GM19328 (cell line): ENCODE measurements around the gene KCNG1.
"Not testable (repeated sequence)": the region's sequence is repeated elsewhere in the genome, so short reads cannot be mapped to it uniquely, and the experiment has no call there.

Experiments used
- ATAC-seq: cut with Tn5 transposase; IDR thresholded peaks from one replicate; pipeline ENCODE4 v1.9.1; 2021; ENCODE audit warnings: mild to moderate bottlenecking, moderate library complexity; ENCODE audit not compliant: unreplicated experiment

KCNG1 gene, protein sequence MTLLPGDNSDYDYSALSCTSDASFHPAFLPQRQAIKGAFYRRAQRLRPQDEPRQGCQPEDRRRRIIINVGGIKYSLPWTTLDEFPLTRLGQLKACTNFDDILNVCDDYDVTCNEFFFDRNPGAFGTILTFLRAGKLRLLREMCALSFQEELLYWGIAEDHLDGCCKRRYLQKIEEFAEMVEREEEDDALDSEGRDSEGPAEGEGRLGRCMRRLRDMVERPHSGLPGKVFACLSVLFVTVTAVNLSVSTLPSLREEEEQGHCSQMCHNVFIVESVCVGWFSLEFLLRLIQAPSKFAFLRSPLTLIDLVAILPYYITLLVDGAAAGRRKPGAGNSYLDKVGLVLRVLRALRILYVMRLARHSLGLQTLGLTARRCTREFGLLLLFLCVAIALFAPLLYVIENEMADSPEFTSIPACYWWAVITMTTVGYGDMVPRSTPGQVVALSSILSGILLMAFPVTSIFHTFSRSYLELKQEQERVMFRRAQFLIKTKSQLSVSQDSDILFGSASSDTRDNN

DNA sequence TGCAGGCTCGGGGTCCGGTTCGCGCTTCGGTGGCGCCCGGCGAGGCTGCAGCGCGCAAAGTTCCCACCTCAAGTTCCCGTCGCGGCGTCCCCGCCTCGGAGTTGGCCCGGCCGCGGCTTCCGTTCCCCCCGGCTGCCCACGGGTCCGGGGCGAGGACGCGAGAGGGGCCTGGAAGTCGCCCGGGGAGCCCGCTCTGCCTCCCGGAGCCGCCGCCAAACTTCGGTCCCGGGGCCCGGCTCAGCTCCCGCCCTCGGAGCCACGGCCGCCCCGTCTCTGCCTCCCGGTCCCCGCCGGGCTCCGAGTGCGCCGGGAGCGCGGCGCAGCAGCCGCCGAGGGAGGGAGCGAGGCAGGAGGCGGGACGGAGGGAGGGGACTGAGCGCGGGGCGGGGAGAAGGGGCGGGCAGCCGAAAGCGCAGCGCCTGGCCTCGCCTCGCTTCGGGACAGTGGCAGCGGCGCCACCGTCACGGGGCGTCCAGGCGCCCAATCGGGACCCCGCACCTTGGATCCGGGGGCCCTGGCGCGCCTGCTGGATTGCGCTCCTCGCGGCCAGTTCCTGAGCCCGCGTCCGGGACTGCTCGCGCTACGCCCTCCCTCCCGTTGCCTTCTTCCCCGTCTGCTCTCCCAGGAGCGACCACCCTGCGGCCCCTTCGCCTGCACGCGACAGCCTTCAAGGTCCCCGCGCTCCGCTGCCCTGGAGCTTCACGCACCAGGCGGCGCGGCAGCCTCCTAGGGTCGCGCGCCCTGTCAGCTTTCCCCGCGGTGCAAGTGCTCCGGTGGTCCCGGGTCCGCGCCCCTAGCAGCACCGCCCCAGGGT is at the start of gene KCNG1:
KCNG1 (minus strand) TSS at position 305 of the 814 bp plus-strand sequence. CDS start 12,769 bp downstream, outside the sequence.
- no peak for ATAC-seq

DNA sequence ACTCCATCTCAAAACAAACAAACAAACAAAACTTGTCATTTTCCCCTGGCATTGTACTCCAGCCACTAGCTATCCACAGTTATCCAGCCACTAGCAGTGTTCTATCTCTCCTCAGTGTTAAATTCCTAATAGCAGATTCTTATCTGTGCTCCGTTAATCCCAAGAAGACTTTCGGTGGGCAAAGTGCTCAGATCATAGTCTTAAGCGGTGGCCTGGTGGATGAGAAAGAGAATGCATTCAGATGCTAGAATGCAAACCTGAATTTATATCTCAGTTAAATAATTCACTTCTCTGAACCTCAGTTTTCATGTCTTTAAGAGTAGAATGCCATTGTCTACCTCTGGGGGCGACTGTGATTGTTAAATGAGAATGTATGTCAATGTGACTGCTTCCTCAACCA is 47.7 kb upstream of the KCNG1 start:
- no peak for ATAC-seq

DNA sequence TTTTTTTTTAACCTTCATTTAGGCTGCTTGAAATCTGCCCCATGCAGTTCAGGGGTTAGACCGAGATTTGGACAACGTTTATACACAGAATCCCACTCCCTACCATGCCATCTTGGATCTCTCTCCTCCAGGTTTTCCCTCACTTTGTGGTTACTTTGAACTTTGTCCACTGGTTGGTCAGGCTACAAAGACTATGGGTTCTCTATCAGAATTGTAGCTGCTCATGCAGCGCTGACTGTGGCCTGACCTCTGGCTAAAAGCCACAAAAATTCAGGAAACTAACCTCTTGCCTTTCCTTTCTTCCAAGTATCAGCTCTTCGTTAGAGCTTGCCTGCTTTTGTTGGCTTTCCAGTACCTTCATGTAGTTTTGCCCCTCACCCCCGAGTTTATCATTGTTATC is 44.9 kb upstream of the KCNG1 start:
- ATAC-seq, result no peak

DNA sequence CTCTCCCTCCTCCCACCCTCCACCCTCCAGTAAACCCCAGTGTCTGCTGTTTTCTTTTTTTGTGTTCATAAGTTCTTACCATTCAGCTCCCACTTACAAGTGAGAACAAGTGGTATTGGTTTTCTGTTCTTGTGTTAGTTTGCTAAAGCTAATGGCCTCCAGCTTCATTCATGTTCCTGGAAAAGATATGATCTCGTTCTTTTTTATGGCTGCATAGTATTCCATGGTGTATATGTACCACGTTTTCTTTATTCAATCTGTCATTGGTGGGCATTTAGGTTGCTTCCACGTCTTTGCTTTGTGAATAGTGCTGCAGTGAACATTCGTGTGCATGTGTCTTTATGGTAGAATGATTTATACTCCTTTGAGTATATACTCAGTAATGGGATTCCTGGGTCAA is 42.7 kb upstream of the KCNG1 start:
- ATAC-seq, result no peak

DNA sequence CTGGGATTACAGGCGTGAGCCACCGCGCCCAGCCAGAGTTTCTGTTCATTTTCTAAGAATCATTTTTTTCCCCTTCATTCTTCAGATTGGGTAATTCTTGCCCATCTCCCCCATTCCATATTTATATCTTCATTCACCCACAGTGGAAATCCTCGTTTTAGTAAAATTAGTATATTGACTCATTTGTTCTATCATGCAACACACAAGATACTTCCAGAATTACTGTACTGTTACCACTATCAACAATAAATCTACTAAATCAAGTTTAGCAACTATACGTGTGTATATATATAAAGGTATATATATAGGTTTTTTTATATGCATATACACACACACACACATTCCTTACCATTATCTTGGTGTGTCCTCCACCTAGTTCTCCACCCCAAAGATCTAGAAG is 41.2 kb upstream of the KCNG1 start:
- no peak for ATAC-seq

DNA sequence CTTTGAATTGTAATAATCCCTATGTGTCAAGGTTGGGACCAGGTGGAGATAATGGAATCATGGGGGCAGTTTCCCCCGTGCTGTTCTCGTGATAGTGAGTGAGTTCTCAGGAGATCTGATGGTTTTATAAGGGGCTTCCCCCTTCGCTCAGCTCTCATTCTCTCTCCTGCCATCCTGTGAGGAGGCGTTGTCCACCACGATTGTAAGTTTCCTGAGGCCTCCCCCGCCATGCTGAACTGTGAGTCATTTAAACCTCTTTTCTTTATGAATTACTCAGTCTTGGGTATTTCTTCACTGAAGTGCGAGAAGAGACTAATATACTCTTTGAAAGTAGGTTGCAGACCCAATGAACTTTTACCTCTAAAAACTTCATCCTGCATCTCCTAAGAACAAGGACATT is 39.2 kb upstream of the KCNG1 start:
- ATAC-seq, result no peak

DNA sequence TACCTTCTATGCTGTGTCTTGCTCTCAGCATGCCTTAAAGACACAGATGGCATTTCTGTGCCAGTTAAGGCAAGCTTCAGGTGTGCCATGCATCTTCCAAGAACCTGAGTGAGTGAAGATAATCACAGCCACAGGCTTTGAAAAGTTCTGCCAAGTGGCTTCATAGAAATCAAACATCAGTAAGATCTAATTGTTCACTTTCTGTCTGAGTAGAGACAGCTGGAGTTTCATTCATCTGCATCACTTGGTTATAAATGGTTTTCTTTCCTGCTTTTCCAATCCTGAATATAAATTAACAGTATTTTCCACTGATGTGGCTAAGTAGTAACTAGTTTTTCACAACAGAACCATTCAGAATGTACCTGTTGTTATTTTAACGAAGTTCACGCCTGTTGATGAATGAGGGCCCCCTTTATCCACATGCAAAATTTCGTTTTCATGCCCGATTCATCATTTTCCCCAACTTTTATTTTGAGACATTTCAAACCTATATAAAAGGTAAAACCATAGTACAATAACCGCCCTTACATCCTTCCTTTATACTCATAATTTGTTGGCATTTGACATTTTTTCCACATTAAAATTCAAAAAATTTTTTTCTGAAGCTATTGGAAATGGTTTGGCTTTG is 38.6 kb upstream of the KCNG1 start:
- no peak for ATAC-seq

DNA sequence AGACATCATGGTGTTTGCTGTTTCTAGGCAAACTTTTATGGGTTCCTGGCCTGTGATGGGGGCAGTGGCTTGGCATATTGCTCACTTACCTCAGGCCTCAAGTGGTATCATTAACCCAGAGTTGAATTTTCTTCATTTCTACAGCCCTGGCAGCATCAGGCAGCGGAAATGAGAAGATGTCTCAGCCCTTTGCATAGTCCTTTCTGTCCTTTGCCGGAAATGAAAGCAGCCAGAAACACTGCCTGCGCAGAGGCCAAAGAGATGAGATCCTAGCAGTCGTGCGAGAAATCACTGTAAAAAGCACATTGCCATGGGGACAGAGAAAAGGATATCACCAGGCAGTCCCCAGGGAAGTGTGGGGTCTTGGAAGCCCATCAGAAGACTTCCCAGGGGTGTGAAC is 37.4 kb upstream of the KCNG1 start:
- no peak for ATAC-seq

DNA sequence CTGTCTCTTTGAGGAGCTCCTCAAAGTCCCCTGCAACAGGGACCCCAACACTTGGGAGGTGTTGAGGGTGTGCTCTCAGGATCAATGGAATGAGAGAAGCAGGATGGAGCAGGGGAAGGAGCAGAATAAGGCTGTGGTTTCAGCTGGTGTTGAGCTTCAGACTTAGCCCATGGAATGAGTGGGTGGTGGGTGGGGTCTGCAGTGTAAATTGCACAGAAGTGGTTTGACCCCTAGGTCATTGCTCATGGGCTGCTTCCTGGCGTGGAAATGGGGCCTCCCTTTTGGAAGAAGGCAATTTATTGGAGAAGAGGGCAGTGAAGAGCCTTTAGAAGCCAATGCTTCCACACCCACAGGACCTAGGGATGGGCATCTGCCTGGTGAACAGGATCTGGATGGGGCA is 37.0 kb upstream of the KCNG1 start:
- no peak for ATAC-seq

DNA sequence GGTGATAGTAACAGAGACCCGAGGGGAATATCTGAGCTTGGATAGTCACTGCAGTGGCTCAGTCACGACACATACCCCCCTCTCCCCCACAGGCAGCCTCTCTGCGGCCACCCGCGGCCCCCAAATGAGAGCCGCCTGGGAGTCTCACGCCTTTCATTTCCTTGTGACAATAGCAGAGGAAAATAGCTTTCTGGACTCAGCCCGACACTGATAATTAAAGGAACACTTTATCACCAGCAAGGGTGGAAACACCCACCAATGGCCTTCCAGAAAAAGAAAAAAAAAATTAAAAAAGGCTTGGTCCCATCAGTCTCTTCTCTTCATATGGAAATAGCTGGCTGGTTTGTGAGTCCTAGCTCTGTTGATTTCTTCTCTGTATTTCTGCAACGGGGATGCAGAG is 35.1 kb upstream of the KCNG1 start:
- ATAC-seq, result no peak

DNA sequence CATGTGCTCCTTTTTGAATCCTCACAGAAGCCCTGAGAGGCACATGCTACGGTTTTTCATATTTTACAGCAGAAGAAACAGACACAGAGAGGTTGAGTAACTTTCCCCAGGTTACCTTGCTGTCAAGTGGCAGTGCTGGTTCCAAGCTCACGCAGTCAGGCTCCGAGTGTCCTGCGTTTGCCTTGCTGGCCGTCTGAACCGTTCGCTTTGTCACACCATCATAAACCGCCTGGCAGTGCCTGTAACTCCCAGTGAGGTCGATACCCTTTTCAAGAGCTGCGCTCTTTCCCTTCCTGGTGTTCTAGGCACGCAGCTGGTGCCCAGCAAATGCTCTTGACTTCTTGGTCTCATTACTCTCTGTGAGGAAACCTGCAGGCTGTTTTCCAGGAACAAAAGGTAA is 31.3 kb upstream of the KCNG1 start:
- ATAC-seq, result no peak

DNA sequence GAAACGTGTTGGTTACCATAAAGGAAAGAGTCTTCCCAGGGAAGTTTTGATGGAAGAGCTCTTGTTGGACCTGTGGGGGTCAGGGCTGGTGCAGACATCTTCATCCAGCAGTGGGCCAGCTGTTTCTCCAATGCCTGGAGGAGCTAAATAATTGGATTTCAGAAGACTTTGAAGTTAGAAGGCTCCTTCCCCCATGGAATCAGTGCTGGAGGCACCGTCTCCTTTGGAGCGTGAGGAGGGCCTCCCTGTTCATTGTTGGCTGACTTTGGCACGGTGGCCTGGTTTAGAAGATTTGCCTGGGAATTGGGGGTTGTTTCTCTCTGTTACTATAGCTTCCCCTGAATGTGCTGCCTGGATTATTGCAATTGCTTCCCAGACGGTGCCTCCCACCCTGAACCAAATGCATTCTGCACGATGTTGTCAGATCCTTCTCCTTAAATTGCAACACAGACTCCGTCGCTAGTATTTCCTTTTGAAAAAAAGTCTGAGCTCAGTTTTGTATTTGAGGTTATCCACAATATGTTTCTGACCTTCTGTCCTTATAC is 27.7 kb upstream of the KCNG1 start:
- no peak for ATAC-seq

DNA sequence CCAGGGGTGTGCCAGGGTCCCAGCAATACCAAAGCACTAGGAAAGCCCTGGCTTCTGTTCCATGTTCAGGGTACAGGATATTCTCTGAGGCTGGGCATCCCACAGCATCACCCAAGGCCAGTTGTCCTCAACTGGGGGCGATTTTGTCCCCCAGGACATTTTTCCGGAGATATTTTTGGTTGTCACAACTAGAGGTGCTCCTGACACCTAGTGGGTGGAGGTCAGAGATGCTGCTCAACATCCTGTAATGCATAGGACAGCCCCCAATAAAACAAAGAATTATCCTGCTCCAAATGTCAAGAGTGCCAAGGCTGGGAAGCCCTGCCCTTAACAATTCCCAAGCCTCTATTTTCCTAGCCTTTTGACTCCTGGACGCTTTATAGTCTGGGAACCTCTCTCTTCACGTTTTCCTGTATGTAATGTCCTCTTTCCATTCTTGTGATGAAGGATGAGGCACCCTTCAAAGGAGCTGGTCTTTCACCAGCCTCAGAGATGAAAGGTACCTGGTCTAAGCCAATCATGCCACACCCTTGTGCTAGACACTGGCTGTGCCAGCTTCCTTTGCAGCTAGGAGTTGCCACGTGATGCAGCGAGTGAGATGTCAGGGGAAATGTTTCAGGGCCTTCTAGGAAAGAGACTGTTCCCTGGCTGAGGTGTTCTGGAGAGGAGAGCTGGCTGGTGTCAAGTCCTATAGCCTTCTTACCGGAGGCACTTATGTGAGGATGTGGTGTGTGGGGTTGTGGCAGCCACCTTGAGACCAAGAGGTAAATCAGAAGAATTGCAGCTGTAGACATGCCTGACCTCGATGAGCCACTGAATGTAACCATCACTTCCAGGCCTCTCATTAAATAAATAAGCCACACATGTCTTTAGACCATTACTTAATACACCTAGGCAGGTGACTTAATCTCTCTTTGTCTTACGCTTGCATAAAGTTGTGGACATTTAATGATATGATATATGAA is 23.4 kb upstream of the KCNG1 start:
- ATAC-seq, result no peak

DNA sequence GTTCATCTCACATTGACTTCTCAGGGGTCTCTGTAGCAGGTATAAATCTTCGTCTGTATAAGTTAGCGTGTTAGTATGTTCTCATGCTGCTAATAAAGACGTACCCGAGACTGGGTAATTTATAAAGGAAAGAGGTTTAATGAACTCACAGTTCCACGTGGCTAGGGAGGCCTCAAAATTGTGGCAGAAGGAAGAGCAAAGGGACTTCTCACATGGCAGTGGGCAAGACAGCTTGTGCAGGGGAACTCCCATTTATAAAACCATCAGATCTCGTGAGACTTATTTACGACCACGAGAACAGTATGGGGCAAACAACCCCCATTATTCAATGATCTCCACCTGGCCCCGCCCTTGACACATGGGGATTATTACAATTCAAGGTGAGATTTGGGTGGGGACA is 22.6 kb upstream of the KCNG1 start:
- ATAC-seq, result not testable (repeated sequence)

DNA sequence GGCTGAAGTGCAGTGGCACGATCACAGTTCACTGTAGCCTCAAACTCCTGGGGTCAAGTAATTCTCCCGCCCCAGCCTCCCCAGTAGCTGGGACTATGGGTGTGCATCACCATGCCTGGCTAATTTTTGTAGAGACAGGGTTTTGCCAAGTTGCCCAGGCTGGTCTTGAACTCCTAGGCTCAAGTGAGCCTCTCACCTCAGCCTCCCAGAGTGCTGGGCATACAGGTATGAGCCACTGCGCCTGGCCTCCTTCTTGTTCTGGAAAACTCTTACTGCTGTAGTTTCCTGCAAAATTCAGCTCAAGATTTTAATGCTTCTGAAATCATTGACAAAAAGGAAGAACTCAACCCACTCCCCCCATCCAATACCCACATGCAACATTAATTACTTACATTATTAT is 21.9 kb upstream of the KCNG1 start:
- no peak for ATAC-seq

DNA sequence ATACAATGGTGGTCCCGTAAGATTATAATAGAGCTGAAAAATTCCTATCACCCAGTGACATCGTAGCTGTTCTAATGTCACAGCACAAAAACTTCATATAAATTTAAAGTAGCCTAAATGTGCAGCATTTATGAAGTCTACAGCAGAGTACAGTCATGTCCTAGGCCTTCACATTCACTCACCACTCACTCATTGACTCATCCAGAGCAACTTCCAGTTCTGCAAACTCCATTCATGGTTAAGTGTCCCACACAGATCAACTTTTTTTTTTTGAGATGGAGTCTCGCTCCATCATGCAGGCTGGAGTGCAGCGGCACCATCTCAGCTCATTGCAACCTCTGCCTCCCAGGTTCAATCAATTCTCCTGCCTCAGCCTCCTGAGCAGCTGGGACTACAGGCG is 20.9 kb upstream of the KCNG1 start:
- ATAC-seq, result no peak

DNA sequence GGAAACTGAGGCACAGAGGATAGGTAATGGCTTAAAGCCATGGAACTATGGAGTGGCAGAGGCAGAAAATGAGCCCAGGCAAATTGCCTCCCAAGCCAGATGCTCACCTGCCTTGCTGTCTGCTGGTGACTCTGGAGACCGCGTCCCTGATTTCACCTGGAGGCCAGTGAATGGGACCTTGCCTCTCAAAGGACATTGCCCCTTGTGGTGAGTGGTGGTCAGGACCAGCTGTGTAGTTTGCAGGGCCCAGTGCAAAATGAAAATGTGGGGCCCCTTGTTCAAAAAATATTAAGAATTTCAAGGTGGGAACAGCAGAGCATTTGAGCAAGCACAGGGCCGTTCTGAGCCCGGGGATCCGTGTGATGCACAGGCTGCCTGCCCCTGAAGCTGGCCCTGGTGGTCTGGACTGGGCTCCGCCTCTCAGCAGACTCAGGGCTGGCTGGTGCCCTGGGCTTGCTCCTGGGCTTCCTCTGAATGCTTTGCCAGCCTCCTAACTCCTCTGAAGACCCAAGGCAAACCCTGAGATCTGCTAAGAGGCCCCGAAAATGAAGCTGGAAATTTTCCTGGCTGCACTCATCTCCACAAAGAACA is 19.8 kb upstream of the KCNG1 start:
- ATAC-seq, result no peak

DNA sequence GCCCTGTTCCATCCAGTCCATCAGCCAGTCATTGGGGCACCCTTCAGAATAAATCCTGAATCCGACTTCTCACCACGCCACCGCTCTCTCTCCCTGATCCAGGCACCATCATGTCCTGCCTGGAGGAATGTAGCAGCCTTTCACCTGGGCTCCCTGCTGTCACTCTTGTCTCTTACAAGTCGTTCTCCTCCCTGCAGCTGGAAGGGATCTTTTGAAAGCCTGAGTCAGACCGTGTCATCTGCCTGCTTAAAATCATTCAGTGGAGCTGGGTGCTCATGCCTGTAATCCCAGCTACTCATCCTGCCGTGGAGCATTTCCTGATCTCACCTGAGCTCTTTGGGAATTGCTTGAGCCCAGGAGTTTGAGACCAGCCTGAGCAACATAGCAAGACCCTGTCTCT is 19.2 kb upstream of the KCNG1 start:
- no peak for ATAC-seq

DNA sequence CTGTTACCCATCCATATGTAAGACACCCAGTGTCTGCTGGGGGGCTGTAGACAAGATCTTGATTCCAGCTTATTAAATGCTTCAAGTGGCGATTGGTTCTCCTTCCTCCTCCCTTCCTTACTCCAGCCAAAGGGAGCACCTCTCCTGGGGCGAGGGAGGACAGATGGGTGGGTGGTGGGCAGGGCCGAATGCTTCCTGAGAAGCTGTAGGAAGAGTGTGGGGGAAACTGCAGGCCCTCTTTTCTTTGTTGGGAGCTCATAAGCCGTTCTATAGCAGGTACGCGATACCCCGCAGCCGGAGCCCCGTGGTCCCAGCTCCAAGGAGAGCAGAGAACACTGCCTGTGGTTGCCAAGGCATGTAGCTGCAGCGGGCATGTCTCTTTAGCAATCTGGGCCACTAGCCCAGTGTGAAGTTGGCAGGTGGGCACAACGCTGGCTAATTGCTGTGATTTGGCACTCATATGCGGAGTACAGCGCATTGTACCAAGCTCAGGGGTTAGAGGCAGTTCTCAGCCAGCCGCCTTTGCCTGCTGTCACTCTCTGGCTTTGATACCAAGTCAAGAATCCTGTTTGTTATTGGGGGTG is 14.7 kb upstream of the KCNG1 start:
- ATAC-seq, result no peak
